ENCODE results near the gene POU4F2.
"Not testable (repeated sequence)": the region's sequence is repeated elsewhere in the genome, so short reads cannot be mapped to it uniquely, and the experiment has no call there.

POU4F2 gene

DNA sequence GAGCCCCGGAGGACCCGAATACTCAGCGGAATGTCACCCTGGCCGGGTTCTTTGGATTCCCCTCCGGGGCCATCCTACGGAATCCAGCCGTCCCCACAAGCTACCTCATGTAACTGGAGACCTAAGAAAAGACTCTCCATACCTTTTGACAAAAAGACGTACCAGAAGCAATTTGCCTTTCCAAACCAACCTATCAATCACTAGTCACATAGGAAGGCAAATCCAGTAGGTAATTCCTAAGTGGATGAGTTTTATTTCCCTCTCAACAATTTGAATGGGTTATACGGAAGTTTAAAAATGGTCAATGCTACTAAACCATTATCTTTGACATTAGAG, 16.8 kb downstream of the POU4F2 start:
- no peak for DNase-seq (ENCODE audit: low read depth)

DNA sequence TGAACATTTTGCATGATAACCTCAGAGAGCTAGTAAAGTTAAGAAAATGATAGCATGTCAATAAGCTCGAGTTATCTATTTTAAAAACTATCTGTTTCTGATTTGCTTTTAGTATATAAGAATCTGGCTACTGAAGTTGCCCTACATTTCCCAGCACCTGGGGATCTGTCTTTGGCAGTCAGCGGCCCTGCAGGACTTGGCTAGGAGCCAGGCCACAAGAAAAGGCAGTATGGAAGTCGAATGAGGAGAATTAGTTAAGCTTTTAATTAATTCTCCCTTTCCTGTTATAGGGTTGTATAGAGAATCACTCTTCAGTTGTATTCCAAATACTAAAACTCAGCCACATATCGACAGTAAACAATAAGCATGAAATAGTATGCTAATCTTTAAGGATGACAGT, 22.7 kb downstream of the POU4F2 start:
- no peak for DNase-seq (ENCODE audit: low read depth)

DNA sequence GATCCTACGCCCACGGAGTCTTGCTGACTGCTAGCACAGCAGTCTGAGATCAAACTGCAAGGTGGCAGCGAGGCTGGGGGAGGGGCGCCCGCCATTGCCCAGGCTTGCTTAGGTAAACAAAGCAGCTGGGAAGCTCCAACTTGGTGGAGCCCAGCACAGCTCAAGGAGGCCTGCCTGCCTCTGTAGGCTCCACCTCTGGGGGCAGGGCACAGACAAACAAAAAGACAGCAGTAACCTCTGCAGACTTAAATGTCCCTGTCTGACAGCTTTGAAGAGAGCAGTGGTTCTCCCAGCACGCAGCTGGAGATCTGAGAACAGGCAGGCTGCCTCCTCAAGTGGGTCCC, 25.2 kb downstream of the POU4F2 start:
- not testable (repeated sequence) for DNase-seq (ENCODE audit: low read depth)

DNA sequence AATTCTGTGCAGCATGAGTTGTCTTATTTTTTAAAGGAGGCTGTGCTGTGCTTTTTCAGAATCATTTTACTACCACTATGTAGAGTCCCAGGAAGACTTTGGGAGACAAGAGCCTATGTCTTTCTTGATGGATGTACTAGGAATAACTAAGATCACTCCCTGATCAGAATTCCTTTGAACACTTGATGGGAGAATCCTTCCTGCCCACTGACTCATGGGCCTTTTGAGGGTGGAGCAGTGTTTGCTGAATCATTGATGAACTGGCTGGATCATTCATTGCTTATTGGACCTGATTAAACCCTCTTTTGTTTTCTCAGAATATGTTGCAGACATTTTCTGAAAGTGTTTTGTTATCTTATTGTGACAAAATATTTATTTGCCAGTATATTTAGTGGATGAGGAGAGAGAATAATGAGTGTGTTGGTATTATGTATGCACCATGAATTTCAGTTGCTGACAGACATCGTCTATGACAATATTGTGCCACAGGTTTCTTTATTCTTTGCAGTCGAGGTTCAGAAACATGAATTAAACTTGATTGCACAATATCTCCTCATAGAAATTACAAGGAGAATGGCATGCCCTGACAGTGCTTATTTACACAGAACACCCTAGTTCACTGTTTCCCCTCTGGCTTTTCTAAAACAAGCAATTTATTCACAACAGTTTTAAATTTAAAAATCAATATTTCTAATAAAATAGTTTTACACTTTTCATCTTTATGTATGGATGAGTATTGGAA, 36.3 kb downstream of the POU4F2 start:
- DNase-seq (ENCODE audit: low read depth) = no peak

Data from stromal cell of bone marrow (primary cell).